RCC 7860 (cell line): ENCODE data around the gene FGF3.
"Not testable (repeated sequence)": the region's sequence is repeated elsewhere in the genome, so short reads cannot be mapped to it uniquely, and the experiment has no call there.

Experiments
- DNase-seq: peaks from one replicate; pipeline ENCODE4 v3.0.0-alpha.2; 2015; ENCODE audit warnings: low spot score
- FAIRE-seq: peaks from 2 replicates; lab custom pipeline; 2012; peaks lifted over from hg19 to GRCh38; lab: Jason Lieb, UNC

Gene FGF3

DNA sequence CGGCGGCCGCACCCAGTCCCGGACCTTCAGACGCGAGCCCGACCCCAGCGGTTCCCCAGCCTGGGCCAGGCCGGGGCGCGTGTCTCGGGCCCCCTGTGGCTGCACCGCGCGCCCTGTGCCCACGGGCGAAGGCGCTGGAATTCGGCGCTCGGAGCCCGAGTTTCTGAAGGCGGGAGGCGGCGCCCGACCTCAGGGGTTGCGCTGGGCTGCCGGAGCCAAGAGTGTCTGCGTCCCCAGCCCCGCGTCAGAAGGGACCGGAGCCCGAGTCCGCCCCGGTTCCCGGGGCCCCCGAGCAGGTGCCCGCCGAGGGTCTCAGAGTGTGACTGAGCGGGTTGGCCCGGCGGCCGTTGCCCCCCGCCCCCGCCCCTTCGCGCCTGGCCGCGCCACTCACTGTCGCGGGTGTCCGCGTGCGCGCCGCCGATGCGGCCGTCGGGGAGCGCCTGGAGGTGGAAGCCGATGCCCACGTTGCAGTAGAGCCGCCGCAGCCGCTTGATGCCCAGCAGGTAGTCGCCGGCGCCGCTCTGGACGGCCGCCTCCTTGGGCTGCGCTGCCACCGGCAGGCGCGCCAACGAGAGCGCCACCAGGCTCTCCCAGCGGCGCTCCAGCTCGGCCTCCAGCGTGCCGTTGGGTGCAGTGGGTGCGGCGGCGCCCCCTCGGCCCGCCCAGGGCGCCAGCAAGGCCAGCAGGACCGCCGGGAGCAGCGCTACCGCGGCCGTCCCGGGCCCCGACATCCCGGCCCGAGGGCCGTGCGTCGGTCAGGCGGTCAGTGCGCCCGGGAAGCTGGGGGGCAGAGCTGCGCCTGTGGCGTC lies 44.7 kb downstream of the FGF3 start:
- no peak for DNase-seq
- FAIRE-seq: no peak

DNA sequence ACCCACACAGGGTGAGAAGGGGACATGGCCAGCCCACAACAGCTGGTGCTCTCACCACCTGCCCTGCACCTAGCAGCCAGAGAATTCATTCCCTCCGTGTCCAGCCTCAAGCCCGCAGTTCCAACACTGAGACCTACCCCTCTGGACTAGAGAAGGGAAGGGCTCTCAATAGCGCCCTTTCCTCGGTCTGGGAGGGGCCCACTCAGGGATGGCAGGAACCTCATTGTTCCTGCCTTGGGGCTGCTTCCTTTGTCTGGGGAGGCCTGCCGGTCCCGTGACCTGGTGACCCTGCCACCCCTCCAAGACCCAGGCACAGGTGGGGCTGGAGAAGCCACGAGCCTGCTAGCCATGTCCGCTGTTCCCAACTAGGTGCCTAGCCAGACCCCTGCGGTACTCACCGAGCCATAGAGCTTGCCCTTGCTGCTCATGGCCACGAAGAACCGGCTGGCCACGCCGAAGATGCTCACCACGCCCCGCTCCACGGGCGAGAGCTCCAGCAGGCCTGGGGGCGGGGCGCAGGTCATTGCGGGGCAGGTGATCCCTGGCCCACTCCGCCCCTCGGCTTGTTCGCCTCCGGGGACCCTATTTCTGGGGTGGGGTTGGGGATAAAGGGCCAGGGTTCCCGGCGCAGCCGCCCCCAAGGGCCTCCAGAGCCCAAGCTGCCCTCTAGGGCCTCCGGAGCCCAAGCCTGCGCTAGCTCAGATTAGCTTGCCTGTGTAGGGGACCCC lies 45.4 kb downstream of the FGF3 start:
- no peak for DNase-seq
- FAIRE-seq: no peak

DNA sequence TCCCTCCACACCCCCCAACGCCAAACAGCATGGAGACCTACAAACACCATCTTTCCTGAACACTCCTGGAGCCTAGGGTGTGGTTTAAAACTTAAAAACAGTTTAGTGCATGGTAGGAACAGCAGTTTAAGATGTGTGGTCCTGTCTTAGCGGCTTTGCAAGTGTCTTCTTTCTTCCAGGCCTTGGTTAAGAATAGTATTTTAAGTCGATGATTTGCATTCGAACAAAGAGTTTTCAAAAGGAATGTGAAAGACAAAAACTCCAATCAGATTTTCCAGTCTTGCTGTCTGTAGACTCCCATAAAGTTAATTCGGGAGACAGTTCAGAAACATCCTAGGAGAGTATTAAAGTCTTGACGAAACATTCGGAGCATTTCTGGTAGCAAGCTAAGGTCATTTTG lies 47.8 kb downstream of the FGF3 start:
- no peak for FAIRE-seq
- DNase-seq: no peak

DNA sequence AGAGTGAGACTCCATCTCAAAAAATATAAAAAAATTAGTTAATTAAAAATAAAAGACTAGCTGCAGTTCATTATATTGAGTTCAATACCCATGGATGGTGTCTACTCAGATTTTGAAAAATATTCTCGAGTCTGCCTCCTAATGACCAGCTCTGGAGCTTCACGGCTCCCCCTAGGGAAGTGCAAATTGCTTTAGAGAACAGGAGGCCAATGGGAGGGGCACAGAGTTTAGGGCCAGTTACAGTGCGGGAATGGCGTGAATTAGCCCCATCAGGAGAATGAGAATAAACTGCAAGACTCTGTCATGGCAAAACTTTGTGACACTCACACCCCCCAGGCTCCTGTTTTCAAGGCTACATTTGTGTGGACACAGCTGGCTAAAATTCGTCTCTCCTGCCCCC lies 48.7 kb downstream of the FGF3 start:
- no peak for FAIRE-seq
- DNase-seq: no peak

DNA sequence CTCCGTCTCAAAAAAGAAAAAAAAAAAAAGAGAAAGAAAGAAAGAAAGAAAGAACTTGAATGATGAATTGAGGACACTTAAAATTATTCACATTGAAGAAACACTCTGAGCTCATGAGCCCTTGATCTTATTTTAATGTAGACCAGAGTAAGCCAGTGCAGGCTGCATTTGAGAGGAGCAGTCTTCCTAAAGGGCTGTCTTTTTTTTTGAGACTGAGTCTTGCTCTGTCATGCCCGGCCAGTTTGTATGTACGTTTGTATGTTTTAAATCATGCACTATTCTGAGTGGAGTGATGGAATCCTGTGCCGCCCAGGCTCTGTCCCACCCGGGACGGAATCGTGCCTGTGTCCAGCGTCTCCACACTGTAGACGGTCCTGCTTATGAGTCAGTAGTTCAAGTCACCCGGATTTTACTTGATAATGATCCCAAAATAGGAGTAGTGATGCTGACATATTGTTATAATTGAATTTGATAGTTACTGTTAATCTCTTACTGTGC lies 53.7 kb downstream of the FGF3 start:
- no peak for DNase-seq
- no peak for FAIRE-seq

DNA sequence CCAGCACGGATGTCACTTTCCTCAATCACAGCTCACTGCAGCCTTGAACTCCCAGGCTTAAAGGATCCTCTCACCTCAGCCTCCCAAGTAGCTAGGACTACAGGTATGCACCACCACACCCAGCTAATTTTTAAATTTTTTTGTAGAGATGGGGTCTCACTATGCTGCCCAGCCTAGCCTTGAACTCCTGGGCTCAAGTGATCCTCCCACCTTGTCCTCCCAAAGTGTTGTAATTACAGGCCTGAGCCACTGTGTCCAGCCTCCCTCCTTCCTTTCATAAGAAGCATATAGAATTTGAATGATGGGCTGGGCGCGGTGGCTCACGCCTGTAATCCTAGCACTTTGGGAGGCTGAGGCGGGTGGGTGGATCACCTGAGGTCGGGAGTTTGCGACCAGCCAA lies 54.3 kb downstream of the FGF3 start:
- FAIRE-seq, DNase-seq: not testable (repeated sequence)

DNA sequence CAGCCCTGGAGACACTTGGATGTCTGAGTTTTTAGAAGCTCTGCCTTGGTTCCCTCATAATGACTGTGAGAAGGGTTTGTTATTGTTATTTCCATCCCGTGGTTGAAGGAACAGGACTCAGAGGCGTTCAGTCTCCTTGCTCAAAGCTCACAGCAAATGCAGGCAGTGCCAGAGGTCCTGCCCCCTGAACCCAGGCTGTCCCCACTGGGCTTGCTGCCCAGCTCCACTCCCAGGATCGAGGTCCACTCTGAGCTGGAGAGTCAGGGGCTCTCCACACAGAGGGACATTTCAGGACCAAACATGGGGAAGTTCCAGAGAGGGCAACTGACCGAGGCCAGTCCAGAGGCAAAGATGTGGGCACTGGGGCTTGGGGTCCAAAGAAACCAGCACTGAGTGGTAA lies 58.9 kb downstream of the FGF3 start:
- FAIRE-seq: no peak
- DNase-seq: no peak
